CD4-positive, alpha-beta T cell treated with Interleukin-4 for 4 hours (primary cell): Measurements from ENCODE around the gene ANKRD60.

Experiments used
- DNase-seq: peaks from one replicate; pipeline ENCODE4 v3.0.0-alpha.2; 2020

ANKRD60 gene

DNA sequence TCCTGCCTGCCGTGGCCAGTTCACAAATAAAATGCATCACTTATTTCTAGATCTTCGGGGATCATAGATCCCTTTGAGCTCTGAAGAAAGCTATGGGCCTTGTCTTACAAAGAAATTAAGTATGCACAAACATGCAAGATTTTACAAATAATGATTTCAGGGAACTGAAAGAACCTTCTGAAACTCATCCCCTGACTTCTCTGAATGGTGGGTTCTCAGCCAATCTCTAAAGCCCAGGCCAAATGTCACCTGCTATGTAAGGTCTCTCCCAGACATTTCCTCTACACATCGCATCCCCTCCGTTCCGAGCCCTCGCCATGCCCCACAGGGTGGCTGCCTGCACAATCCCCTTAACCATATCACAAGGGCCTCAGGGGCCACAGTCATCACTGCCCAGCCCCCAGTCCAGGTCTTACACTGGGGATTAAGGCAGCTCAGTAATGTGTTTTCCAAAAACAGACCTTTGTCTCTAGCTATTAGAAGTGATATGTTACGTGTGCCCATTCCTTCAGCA is 16.1 kb upstream of the ANKRD60 start:
- no peak for DNase-seq

DNA sequence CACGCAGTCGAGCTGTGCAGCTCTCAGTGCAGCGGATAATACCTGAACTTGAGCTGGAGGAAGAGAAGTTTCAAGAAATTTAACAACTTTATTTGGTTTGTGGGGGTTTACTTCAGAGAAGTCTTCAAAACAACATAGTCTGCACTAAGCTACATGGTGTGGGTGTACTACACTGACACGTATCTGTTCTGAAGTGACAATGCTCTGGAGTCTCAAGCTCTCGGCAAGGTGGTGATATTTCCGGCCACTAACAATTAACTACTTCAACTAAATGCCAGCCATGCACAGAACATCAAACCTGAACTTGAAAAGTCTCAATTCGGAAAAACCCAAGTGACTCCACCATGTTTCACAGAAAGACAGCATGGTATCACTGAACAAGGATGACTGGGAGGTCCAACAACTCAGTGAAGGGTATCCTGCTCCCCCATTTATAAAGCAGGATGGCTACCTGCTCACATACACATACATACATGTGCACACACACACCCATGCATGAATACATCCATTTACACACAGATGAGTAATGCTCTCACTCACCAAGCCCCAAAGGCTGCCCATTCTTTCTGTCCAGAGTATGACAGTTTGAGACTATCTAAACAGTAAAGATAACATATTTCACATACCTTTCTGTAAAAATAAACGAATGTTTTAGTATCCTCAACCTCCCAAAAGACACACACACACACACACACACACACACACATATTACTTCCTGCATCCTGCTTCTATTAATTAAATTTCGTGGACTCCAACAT is 15.4 kb upstream of the ANKRD60 start:
- DNase-seq, result no peak

DNA sequence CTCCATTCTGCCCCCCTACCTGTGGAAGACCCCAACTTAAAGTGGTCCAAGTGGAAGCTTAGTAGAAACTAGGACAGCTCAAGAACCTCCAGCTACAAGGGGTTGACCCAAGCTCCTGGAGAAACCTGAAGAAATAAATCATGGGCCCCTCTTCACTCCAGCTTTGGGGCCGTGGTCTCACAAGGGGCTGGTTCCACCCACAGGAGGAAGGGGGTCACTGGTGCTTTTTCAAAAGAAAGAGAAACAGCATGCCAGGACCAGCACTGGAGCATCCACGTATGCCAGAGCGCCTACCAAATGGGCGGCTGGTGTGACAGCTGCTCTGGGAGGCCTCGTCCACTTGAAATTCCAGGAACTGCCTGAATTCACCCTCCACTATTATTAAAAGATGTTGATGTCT is 14.4 kb upstream of the ANKRD60 start:
- DNase-seq, result no peak

DNA sequence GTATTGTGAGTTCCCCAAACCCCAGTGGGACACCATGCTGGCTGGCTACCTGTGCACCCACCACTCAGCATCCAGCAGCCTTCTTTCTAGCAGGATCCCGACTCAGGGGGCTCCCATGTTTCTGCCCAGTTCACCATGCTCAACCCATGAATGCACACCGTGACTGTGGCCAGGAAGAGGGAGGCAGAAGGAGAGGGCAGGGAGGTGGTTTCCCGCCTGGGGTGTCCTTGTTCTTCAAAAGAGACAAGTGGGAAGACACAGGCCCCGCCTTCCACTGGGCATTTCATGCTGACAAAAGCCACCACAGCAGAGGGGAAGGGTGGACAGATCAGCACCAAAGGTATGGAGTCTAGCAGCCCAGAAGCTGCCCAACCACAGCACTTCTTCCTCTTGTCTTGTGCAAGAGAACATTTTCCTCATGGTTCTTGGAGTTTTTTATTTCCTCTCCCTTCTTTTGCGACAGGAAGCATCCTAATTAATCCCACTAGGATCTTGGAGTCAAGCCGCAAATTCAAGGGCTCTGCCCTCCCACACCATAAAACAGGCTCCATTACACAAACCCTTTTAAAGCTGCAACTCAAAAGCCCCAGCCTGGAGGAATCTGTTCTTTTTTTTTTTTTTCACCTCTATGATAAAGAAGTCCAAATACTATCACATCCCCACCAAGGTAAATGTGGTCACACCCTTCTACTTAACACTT is 13.5 kb upstream of the ANKRD60 start:
- DNase-seq, result no peak

DNA sequence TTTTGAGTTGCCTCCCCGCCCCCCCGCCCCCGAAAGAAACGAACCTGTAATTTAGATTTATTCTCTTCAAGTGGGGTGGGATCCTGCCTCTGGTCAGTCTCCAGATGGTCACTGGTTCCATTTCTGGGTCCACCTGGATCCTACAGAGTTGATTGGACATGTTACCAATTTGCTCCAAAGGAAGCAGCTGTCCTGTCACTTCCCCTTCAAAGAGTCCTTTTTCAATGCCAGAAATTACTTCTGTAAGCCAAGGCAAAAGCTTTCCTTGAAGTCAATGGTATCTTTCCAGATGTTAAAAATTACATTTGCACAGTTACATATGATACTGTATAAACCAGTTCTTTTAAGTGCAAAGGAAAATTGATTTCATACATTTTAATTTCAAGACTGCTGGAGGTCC is 12.0 kb upstream of the ANKRD60 start:
- no peak for DNase-seq

- DNase-seq, result no peak
These were observed 10.8 kb upstream of the ANKRD60 start for GRCh38 chr20:58239216-58239615.

- no peak for DNase-seq
These were observed 10.0 kb upstream of the ANKRD60 start for GRCh38 chr20:58238490-58238889.

DNA sequence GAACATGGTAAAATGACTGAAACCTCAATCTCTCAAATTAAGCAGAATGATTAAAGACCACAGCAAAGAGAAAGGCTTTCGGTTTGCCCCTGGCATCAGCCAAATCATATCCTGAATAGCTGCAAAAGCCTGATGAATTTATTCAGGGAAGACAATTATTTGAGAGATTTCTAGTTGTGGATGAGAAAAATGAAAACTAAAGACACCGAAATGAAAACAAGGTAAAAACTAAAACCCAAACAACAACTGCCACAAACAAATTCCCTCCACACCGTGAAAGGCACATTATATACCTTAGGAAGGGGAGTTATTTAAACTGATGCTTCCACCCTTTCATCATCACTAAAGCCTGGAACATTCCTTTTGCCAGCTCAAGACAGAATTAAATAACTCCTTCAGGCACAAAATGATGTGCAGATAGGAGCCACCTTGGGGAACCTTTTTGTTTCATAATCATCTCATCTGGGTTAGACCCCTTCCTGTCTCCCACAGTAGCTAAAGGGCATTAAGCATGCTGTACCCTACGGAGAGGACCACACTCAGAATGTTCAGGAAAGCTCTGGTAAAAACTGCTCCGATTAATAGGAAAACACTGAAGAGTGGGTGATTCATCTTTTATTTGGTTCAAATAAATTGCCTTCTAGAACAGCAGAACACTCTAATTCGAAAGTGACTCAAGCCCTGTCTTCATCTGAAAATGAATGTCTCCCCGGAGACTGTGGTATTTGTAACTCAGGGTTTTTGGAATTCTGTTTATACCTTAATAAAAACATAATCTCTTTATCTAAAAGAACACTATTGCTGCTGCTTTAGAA is 9.1 kb upstream of the ANKRD60 start:
- DNase-seq, result no peak

- peak; percentile 77 for DNase-seq
These were observed 8.3 kb upstream of the ANKRD60 start for GRCh38 chr20:58236612-58237317.

- DNase-seq, result peak; percentile 24
These were observed 6.6 kb upstream of the ANKRD60 start for GRCh38 chr20:58235010-58235409.

DNA sequence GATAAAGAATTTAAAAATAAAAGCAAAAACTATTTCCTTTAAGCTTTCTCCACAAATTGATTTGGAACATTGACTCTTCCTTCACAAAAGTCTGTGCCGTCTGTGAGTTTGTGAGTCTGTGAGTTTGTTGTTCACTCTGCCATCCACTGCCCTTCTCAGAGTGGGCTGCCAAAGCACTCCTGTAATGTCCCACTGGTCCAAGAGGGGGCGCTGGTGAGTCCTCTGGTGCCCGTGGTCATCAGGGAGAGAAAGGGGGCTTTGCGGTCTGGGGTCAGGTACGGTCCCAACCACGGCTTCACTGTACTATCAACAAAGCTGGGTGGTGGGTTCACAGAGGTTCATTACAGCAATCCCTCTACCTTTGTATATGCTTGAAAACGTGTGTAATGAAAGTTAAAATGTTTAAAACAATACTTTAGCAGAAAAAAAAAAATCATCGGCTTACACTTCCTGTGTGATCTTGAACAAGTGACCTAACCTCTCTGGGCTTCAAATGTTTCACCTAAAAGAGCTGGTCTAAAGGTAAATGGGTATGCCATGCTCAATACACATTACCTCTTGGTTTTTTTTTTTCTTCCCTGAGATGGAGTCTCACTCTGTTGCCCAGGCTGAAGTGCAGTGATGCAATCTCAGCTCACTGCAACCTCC is 5.6 kb upstream of the ANKRD60 start:
- DNase-seq, result peak; percentile 24

DNA sequence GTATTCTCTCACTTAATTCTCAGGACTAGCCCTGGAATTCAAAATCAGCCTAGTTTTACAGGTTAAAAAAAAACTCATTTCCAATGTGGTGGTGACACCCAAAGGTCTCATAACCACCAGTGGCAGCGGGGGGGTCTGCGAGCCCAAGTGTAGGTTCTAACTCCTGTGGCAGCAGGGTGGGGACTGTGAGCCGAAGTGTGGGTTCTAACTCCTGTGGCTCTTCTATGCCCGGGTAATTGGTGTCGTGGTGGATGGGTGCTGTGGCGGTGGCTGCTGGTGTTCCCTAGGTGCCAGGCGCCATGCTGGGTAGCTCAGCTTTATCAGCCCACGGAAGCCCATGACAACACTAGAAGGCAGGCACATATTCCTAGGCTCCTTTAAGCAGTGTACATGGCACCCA is 4.9 kb upstream of the ANKRD60 start:
- DNase-seq, result no peak

DNA sequence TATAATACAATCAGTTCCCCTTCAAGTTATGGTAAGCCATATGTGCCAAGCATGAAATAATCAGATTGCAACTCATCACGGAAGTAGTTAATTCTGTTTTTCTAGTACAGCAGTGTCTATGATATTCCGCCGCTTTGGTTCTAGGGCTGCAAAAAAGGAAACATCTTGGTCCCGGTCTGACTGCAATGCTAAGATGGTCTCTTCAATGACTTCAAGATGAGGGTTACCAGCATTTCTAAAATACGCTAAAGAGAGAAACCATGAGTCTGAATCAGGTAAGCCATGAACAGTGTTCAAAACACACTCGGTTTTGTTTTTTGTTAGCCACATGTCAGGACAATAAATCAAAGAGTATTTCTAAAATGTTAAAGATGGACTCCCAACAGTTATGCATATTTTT is 3.2 kb upstream of the ANKRD60 start:
- no peak for DNase-seq

DNA sequence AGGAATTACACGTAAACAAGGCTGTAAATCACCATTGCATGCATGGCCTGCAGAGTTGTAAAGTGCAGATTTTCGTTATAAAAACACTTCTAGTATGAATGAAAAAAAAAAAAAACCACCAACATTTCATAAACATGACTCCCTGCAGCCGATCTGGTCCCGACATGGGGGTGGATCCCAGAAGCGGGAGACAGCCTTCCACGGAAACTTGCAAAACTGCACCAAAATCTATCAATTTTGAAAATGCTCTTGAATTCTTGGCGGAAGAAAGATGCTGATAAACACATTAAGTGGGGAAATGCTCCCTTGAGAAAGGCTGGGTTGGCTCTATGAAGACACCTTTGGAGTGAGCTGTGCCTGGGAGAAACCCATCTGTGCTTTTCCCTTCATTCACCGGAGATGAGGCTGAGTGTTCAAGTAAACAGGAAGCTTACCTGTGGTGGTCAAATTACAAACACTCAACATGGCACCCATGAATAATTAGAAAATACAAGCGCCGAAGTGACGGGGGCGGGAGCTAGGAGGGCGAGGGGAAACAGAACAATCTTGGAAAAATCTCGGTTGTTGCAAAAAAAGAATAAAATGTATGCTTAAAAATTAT is 845 bp upstream of the ANKRD60 start:
- no peak for DNase-seq

DNA sequence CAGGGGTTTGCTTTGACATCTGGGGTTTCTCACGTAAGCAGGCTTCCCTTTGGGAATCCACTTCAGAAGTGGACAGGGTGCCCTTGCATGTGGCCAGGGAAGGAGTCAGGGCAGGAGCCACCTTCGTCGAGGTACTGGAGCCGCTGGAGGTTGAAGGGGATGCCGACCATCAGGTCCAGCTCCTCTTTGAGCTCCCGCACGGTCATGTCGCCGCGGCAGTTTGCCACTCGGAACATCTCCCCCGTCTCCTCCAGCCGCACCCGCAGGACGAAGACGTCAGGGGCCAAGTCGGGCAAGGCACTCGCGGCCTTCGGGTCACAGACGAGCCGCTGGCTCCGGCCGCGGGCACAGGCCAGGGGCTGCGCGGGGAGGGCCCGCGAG is 360 bp downstream of the ANKRD60 start:
- DNase-seq, result no peak

DNA sequence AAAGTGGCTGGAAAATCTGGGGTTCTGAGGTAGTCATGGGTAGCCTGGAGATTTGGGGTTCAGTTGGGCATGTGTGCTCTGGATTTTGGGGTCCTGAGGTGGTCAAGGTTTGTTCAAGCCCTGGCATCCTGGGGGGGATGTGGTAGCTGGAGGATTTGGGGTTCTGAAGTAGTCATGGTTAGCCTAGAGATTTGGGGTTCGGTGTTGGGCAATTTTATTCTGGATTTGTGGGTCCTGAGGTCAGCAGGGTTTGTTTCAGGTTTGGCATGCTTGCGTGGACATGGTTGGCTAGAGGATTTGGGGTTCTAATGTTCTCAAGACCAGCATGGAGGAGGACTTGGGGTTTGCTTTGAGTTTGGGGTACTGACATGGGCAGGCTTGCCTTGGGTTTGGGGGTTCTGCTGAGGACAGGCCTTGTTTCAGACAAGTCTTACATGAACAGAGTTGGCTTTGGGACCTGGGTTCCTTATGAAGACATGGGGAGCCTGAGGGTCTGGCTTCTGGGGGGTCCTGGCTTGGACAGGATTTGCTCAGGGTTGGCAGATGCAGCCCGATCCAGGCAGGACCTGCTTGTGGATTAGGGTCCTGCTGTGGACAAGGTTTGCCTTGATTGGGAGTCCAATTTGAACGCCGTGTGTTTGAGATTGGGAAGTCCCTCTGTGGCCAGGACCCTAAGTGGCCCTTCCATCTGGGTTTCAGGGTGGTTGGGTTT is 906 bp downstream of the ANKRD60 start:
- DNase-seq, result no peak

- no peak for DNase-seq
These were observed 2.8 kb downstream of the ANKRD60 start for GRCh38 chr20:58225452-58226200.

DNA sequence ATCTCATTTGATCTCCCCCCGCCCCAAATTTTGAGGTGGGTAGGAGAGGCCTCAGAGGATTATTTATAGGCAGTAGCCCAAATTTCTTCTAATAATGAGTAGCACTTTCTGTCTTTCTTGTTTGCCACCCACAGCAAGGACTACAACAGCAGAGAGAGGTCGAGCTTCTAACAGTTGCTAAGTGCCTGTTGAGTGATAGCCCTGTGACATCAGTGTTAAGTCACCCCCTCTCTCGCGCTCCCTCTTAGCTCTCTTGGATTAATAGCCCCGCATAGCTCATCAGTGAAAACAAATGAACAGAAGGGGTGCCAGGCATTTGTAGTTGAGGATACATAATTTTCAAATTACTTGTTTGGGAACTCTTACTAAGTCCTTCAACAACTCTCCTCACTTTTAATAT is 3.5 kb downstream of the ANKRD60 start:
- DNase-seq, result no peak

- no peak for DNase-seq
These were observed 4.4 kb downstream of the ANKRD60 start for GRCh38 chr20:58224097-58224496.

GRCh38 chr20:58223358-58223941 is 5.0 kb downstream of the ANKRD60 start:
- DNase-seq, result no peak
